NCI-H1105 treated with DMSO at 0.1 percent for 48 hours (cell line): ENCODE results near the gene PDE3B.
A peak's percentile ranks its signal among the peaks of the same experiment; 100 is the strongest.

Source experiments
- DNase-seq: peaks from one replicate; lab custom pipeline; 2025; lab: John Stamatoyannopoulos, UW

The PDE3B gene

GRCh38 chr11:14886513-14886912 lies 242.9 kb downstream of the PDE3B start:
- no peak for DNase-seq

- peak; percentile 92 for DNase-seq
Measured at GRCh38 chr11:14891143-14892035, 247.8 kb downstream of the PDE3B start.

GRCh38 chr11:14892036-14892556 lies 248.5 kb downstream of the PDE3B start, which contains the start of gene CYP2R1:
Gene CYP2R1, minus strand, starts transcription at chr11:14892231. Its CDS starts 26 bp downstream, at chr11:14892205.
- peak; percentile 95 for DNase-seq

- no peak for DNase-seq
Measured at GRCh38 chr11:14892577-14892976, 249.0 kb downstream of the PDE3B start.

- no peak for DNase-seq
Measured at GRCh38 chr11:14894657-14895598, 251.3 kb downstream of the PDE3B start.

- DNase-seq: no peak
Measured at GRCh38 chr11:14898355-14898754, 254.8 kb downstream of the PDE3B start.

- DNase-seq: no peak
Measured at GRCh38 chr11:14898906-14899305, 255.3 kb downstream of the PDE3B start.

- peak; percentile 22 for DNase-seq
Measured at GRCh38 chr11:14902650-14903350, 259.2 kb downstream of the PDE3B start.

- DNase-seq: no peak
Measured at GRCh38 chr11:14904745-14905103, 261.1 kb downstream of the PDE3B start.

GRCh38 chr11:14905104-14906033 lies 261.8 kb downstream of the PDE3B start:
- DNase-seq: no peak

GRCh38 chr11:14906578-14906977 lies 263.0 kb downstream of the PDE3B start:
- DNase-seq: no peak

GRCh38 chr11:14906993-14907392 lies 263.4 kb downstream of the PDE3B start:
- DNase-seq: no peak

GRCh38 chr11:14907411-14908213 lies 264.0 kb downstream of the PDE3B start:
- DNase-seq: peak; percentile 97

GRCh38 chr11:14908214-14908880 lies 264.7 kb downstream of the PDE3B start:
- DNase-seq: peak; percentile 88

- DNase-seq: no peak
Measured at GRCh38 chr11:14914536-14914935, 270.9 kb downstream of the PDE3B start.

GRCh38 chr11:14916403-14916802 lies 272.8 kb downstream of the PDE3B start:
- DNase-seq: no peak
